Measurements from ENCODE around the gene TRPM3.

Gene TRPM3

DNA sequence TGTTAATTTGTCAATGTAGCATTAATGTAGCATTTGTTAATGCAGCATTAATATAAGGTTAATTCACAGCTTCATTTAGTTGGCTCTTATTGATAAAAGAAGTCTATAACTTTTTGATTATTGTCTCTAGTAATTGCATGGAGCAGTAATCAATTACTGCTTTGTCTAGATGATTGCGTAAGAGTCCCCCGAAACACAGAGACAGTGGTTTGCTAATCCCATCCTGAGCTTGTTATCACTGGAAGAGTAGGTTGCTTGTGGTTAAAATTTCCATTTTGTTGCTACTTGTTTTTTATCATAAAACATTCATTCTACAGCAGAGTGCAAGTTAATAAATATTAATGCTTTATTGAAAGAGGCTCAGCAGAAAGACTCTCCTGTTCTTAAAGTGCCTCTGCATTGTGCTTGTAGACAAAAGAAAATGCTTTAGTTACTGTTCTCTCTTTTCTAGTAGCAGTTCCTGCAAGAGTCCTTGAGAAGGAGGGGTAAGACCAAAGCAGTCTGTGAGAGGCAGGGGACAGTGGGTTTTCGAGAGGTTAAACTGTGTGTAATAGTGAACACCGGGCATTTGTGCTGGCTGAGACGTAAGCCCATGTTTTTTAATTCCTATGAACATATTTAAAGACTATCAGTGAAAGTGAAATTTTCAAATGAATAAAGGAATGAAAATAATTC lies 291.7 kb downstream of the TRPM3 start:
- H2BK120ac ChIP-seq (ENCODE audit: insufficient read depth, low read length, poor library complexity) = no peak overlapping the region
- H3K4ac ChIP-seq (ENCODE audit: low read depth, low read length) = no peak overlapping the region
- no peaks in the 10 kb centered on the region for H3K9me3 ChIP-seq (ENCODE audit: insufficient read depth, low read depth, low read length)
- no peaks in the 10 kb centered on the region for H3K4me1 ChIP-seq (ENCODE audit: control insufficient read depth in 1 of 2, insufficient read depth in 2 of 2, low read length in 2 of 2)
- H2BK12ac ChIP-seq (ENCODE audit: low read length) = no peak overlapping the region
- H3K4me2 ChIP-seq (ENCODE audit: low read length) = no peak overlapping the region
- no peak for DNase-seq
- H3K23ac ChIP-seq (ENCODE audit: low read length) = no peak overlapping the region
- no peak overlapping the region for H2AFZ ChIP-seq (ENCODE audit: insufficient read depth, low read length, poor library complexity)
- no peak overlapping the region for H2AK5ac ChIP-seq (ENCODE audit: low read length)
- no peak overlapping the region for H3K18ac ChIP-seq (ENCODE audit: low read length)
- H4K8ac ChIP-seq (ENCODE audit: low read depth, low read length) = no peak overlapping the region
- WGBS (ENCODE audit: extremely low coverage, insufficient coverage, insufficient read length) = no CpG with 5 or more reads among the region's 5 CpGs
- no peaks in the 10 kb centered on the region for H3K79me2 ChIP-seq (ENCODE audit: control insufficient read depth, insufficient read depth, low read length, poor library complexity)
- no peaks in the 10 kb centered on the region for H3K36me3 ChIP-seq (ENCODE audit: control insufficient read depth in 1 of 2, insufficient read depth in 2 of 2, low read length in 2 of 2)
- no peak overlapping the region for H4K12ac ChIP-seq (ENCODE audit: low read depth, low read length)
- no peak overlapping the region for H3K9ac ChIP-seq (ENCODE audit: low read length)
- H3K4me3 ChIP-seq (ENCODE audit: low read depth, low read length) = no peak overlapping the region
- no peak overlapping the region for H3K14ac ChIP-seq (ENCODE audit: low read length)
- no peak overlapping the region for H3K27ac ChIP-seq (ENCODE audit: low read depth, low read length)
- H3K79me1 ChIP-seq (ENCODE audit: low read length) = no peaks in the 10 kb centered on the region
- H2BK5ac ChIP-seq (ENCODE audit: low read depth, low read length, poor library complexity) = no peak overlapping the region
- no peak overlapping the region for H4K91ac ChIP-seq (ENCODE audit: low read depth, low read length)
- no peaks in the 10 kb centered on the region for H3K27me3 ChIP-seq (ENCODE audit: insufficient read depth, low read length)

DNA sequence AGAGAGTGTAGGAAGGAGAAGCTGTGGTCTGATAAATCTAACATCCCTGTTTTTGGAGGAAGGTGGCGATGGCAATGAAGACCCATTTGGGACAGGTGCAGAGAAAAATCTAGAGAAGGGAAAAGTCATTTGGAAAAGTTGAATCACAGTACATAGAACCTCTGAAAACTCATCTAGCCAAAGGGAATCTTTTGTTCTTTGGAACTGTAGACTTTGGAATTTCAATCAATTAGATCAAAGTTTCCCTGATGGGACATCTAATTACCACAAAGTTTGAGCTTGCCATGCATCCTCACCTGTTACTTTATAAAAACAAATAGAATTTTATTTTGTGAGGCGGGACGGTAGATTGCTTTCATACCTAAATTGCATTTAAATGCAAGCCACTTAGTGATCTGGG lies 294.9 kb downstream of the TRPM3 start:
- Histone ChIP-seq H2BK5ac (ENCODE audit: low read depth, low read length, poor library complexity) (no peak overlapping the region), H3K9ac (ENCODE audit: low read length) (no peak overlapping the region), H4K8ac (ENCODE audit: low read depth, low read length) (no peak overlapping the region), H4K91ac (ENCODE audit: low read depth, low read length) (no peak overlapping the region), H2BK12ac (ENCODE audit: low read length) (no peak overlapping the region), H3K79me2 (ENCODE audit: control insufficient read depth, insufficient read depth, low read length, poor library complexity) (no peaks in the 10 kb centered on the region), H3K4me3 (ENCODE audit: low read depth, low read length) (no peak overlapping the region), H3K79me1 (ENCODE audit: low read length) (no peaks in the 10 kb centered on the region), H2AFZ (ENCODE audit: insufficient read depth, low read length, poor library complexity) (no peak overlapping the region), H3K4me2 (ENCODE audit: low read length) (no peak overlapping the region), H3K36me3 (ENCODE audit: control insufficient read depth in 1 of 2, insufficient read depth in 2 of 2, low read length in 2 of 2) (no peaks in the 10 kb centered on the region), H3K9me3 (ENCODE audit: insufficient read depth, low read depth, low read length) (no peaks in the 10 kb centered on the region), H3K23ac (ENCODE audit: low read length) (no peak overlapping the region), H3K18ac (ENCODE audit: low read length) (no peak overlapping the region), H2BK120ac (ENCODE audit: insufficient read depth, low read length, poor library complexity) (no peak overlapping the region), H3K27ac (ENCODE audit: low read depth, low read length) (no peak overlapping the region), H3K14ac (ENCODE audit: low read length) (no peak overlapping the region), H2AK5ac (ENCODE audit: low read length) (no peak overlapping the region), H3K4me1 (ENCODE audit: control insufficient read depth in 1 of 2, insufficient read depth in 2 of 2, low read length in 2 of 2) (no peaks in the 10 kb centered on the region), H3K4ac (ENCODE audit: low read depth, low read length) (no peak overlapping the region), H3K27me3 (ENCODE audit: insufficient read depth, low read length) (no peaks in the 10 kb centered on the region), H4K12ac (ENCODE audit: low read depth, low read length) (no peak overlapping the region)
- WGBS (ENCODE audit: extremely low coverage, insufficient coverage, insufficient read length) = no CpG with 5 or more reads among the region's 3 CpGs
- DNase-seq = no peak

DNA sequence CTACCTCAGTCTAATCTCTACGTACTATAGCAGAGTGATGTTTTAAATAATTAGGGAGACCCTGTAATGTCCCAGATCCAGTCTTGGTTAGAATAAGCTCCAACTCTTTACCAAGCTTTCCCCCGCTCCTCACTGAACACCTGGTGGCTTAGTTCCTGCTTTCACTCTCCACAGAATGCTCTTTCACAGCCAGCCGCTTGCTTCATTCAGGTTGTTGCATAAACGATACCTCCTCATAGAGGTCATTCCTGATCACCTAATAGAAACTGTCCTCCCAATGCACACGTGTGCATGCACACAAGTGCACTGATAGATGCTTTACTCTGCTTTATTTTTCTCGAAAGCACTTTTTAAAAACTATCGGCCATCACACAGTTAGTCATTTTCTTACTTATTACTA lies 298.1 kb downstream of the TRPM3 start:
- Histone ChIP-seq H3K9me3 (ENCODE audit: insufficient read depth, low read depth, low read length) (no peaks in the 10 kb centered on the region), H3K14ac (ENCODE audit: low read length) (no peak overlapping the region), H3K79me2 (ENCODE audit: control insufficient read depth, insufficient read depth, low read length, poor library complexity) (no peaks in the 10 kb centered on the region), H2BK120ac (ENCODE audit: insufficient read depth, low read length, poor library complexity) (no peak overlapping the region), H3K9ac (ENCODE audit: low read length) (no peak overlapping the region), H2BK12ac (ENCODE audit: low read length) (no peak overlapping the region), H2BK5ac (ENCODE audit: low read depth, low read length, poor library complexity) (no peak overlapping the region), H3K4me1 (ENCODE audit: control insufficient read depth in 1 of 2, insufficient read depth in 2 of 2, low read length in 2 of 2) (no peaks in the 10 kb centered on the region), H2AFZ (ENCODE audit: insufficient read depth, low read length, poor library complexity) (no peak overlapping the region), H3K27me3 (ENCODE audit: insufficient read depth, low read length) (no peaks in the 10 kb centered on the region), H3K4me3 (ENCODE audit: low read depth, low read length) (no peak overlapping the region), H4K12ac (ENCODE audit: low read depth, low read length) (no peak overlapping the region), H3K4me2 (ENCODE audit: low read length) (no peak overlapping the region), H3K36me3 (ENCODE audit: control insufficient read depth in 1 of 2, insufficient read depth in 2 of 2, low read length in 2 of 2) (no peaks in the 10 kb centered on the region), H2AK5ac (ENCODE audit: low read length) (no peak overlapping the region), H4K91ac (ENCODE audit: low read depth, low read length) (no peak overlapping the region), H3K79me1 (ENCODE audit: low read length) (no peaks in the 10 kb centered on the region), H3K23ac (ENCODE audit: low read length) (no peak overlapping the region), H3K18ac (ENCODE audit: low read length) (no peak overlapping the region), H4K8ac (ENCODE audit: low read depth, low read length) (no peak overlapping the region), H3K4ac (ENCODE audit: low read depth, low read length) (no peak overlapping the region), H3K27ac (ENCODE audit: low read depth, low read length) (no peak overlapping the region)
- DNase-seq = no peak
- WGBS (ENCODE audit: extremely low coverage, insufficient coverage, insufficient read length) = no CpG with 5 or more reads among the region's 7 CpGs

DNA sequence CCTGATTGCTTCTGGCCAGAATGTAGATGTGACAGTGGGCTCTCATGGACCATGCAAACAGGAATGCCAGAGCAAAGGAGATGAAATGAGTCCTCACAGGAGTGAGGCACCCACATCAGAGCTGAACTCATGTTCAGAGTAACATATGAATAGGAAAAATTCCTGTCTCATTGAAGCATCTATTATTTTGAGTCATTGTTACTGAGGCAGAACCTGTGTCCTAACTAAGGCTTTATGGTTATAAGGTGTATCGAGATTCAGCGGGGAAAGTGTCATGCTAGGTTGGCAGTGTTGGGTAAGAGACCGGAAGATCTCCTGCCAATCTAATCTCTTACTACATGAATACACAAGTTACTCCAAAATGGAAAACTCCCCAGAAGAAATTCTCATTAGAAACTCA lies 304.1 kb downstream of the TRPM3 start:
- H2BK12ac ChIP-seq (ENCODE audit: low read length) = no peak overlapping the region
- no peaks in the 10 kb centered on the region for H3K36me3 ChIP-seq (ENCODE audit: control insufficient read depth in 1 of 2, insufficient read depth in 2 of 2, low read length in 2 of 2)
- no peak overlapping the region for H3K23ac ChIP-seq (ENCODE audit: low read length)
- no peak overlapping the region for H3K4me2 ChIP-seq (ENCODE audit: low read length)
- H3K27ac ChIP-seq (ENCODE audit: low read depth, low read length) = no peak overlapping the region
- no peaks in the 10 kb centered on the region for H3K27me3 ChIP-seq (ENCODE audit: insufficient read depth, low read length)
- H3K18ac ChIP-seq (ENCODE audit: low read length) = no peak overlapping the region
- H3K4me3 ChIP-seq (ENCODE audit: low read depth, low read length) = no peak overlapping the region
- H4K91ac ChIP-seq (ENCODE audit: low read depth, low read length) = no peak overlapping the region
- no peak overlapping the region for H2BK5ac ChIP-seq (ENCODE audit: low read depth, low read length, poor library complexity)
- H3K9me3 ChIP-seq (ENCODE audit: insufficient read depth, low read depth, low read length) = no peaks in the 10 kb centered on the region
- no peak overlapping the region for H3K14ac ChIP-seq (ENCODE audit: low read length)
- H2AFZ ChIP-seq (ENCODE audit: insufficient read depth, low read length, poor library complexity) = no peak overlapping the region
- no peaks in the 10 kb centered on the region for H3K79me2 ChIP-seq (ENCODE audit: control insufficient read depth, insufficient read depth, low read length, poor library complexity)
- no peak overlapping the region for H4K8ac ChIP-seq (ENCODE audit: low read depth, low read length)
- WGBS (ENCODE audit: extremely low coverage, insufficient coverage, insufficient read length) = no CpG with 5 or more reads among the region's 3 CpGs
- no peak overlapping the region for H2AK5ac ChIP-seq (ENCODE audit: low read length)
- no peak for DNase-seq
- no peaks in the 10 kb centered on the region for H3K79me1 ChIP-seq (ENCODE audit: low read length)
- H3K4me1 ChIP-seq (ENCODE audit: control insufficient read depth in 1 of 2, insufficient read depth in 2 of 2, low read length in 2 of 2) = no peaks in the 10 kb centered on the region
- H3K4ac ChIP-seq (ENCODE audit: low read depth, low read length) = no peak overlapping the region
- no peak overlapping the region for H2BK120ac ChIP-seq (ENCODE audit: insufficient read depth, low read length, poor library complexity)
- no peak overlapping the region for H3K9ac ChIP-seq (ENCODE audit: low read length)
- no peak overlapping the region for H4K12ac ChIP-seq (ENCODE audit: low read depth, low read length)
